Transverse colon (tissue), 4 donors: ENCODE measurements around the gene STPG3. TPM values are rescaled to one million over a fixed set of nuclear protein-coding genes. Genes with fewer than 3 reads are reported as not detected.
A peak's percentile ranks its signal among the peaks of the same experiment; 100 is the strongest.
"Not testable (repeated sequence)": the region's sequence is repeated elsewhere in the genome, so short reads cannot be mapped to it uniquely, and the experiment has no call there.

Experiments
- DNase-seq: peaks from one replicate; pipeline ENCODE4 v3.0.0-alpha.2; 2019
- H3K27ac ChIP-seq, 4 donors: fragments of 200-600 bp; sonication (generic); 2 replicates each; pipeline ENCODE4 v1.5.1; 2016 to 2018; ENCODE audit warnings: inconsistent platforms in 4 of 4
- H3K27me3 ChIP-seq: fragments of 200-600 bp; sonication (generic); 2 replicates; pipeline ENCODE4 v1.5.1; 2017; ENCODE audit warnings: inconsistent platforms
- H3K36me3 ChIP-seq, 4 donors: fragments of 200-600 bp; sonication (generic); 2 replicates each; pipeline ENCODE4 v1.5.1; 2017 to 2019; ENCODE audit warnings: inconsistent platforms in 4 of 4
- H3K4me1 ChIP-seq, 4 donors: fragments of 200-600 bp; sonication (generic); 2 replicates each; pipeline ENCODE4 v1.5.1; 2017 to 2020; ENCODE audit warnings: inconsistent platforms in 4 of 4
- H3K4me3 ChIP-seq, 4 donors: fragments of 200-600 bp; sonication (generic); 1 replicate in 1 of 4; 2 replicates in 3 of 4; pipeline versions ENCODE4 v1.5.1 to v1.6.1; 2017 to 2019; ENCODE audit warnings: inconsistent platforms in 4 of 4
- H3K9me3 ChIP-seq, 2 donors: fragments of 200-600 bp; sonication (generic); 2 replicates each; pipeline ENCODE4 v1.5.1; 2017 to 2019; ENCODE audit warnings: inconsistent platforms in 2 of 2
- EP300 ChIP-seq: sonication (generic); formaldehyde crosslinking; IDR thresholded peaks from one replicate; pipeline ENCODE4 v1.6.1; 2017; ENCODE audit warnings: antibody characterized with exemption, low read depth
- POLR2A ChIP-seq: fragments of 450-650 bp; IDR thresholded peaks from one replicate; pipeline ENCODE4 v1.6.1; 2016; ENCODE audit warnings: antibody characterized with exemption, mild to moderate bottlenecking, moderate library complexity
- POLR2AphosphoS5 ChIP-seq, 3 donors: sonication (generic); formaldehyde crosslinking; IDR thresholded peaks; one replicate each; pipeline ENCODE4 v1.6.1; 2016; ENCODE audit warnings: antibody characterized with exemption in 3 of 3
- WGBS, 2 donors: methylation state at CpG; one replicate each; pipeline ENCODE4 v1.1.5; 2018; ENCODE audit warnings: low coverage in 1 of 2; 5-methylcytosine and 5-hydroxymethylcytosine counted together
- in situ Hi-C, 4 donors: fragments of 200-750 bp; cut with MboI; loops; one replicate each; pipeline versions ENCODE4 v1.15.0 to v1.15.1; 2017; ENCODE audit warnings: low sequenced_read_pairs in 3 of 4, low pct_ligation_motif_present in 1 of 4, low pct_unique_long_range_greater_than_20kb in 1 of 4
- intact Hi-C: fragments of 100-400 bp; cut with DNase I; formaldehyde crosslinking; loops from one replicate; pipeline ENCODE4 v1.15.1; 2023; ENCODE audit warnings: low total_unique reads
- total RNA-seq, 4 donors: library from RNA; depleted of rRNA; stranded (reverse); fragments of >200 nt; gene quantifications; one replicate each; pipeline ENCODE4 v1.1.0, GENCODE V29; 2016
- TF ChIP-seq, protein P1 (sequence below), 5 experiments: fragments of 200-600 bp in 3 of 5; fragments of 450-650 bp in 2 of 5; sonication (generic) in 3 of 5; IDR thresholded peaks; 1 replicate in 2 of 5; 2 replicates in 3 of 5; pipeline ENCODE4 v1.5.1; 2016 to 2017; ENCODE audit warnings: antibody characterized with exemption in 5 of 5, inconsistent platforms in 3 of 5, mild to moderate bottlenecking in 2 of 5, moderate library complexity in 1 of 5

The STPG3 gene
- total RNA-seq, 4 donors from 2014 or later, result not detected

DNA sequence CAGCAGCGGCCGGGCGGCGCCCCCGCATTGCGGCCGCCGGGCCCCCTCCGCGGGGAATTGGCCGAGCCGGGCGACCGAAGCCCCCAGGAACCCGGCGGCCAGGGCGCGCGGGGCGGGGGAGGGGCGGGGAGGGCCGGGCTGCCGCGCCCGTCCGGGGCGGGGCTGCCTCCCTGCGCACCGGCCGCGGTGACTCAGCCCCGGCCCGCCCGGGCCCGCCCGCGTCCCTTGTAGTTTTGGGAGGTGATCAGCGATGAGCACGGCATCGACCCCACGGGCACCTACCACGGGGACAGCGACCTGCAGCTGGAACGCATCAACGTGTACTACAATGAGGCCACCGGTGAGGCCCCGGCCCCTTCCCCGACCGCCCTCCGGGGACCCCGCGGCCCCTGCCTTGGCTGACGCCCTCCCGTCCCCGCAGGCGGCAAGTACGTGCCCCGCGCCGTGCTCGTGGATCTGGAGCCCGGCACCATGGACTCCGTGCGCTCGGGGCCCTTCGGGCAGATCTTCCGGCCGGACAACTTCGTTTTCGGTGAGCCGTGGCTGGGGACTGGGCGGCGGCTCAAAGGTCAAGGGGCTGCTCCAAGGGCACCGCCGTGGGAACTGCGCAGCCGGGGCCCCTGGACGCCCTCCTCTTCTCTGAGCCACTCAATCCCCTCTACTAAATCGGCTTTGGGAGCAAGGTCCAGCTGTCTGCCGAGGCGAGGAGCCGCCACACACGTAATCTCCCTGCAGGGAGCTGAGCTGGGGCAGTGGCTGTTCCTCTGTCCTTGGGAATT, 9.4 kb upstream of the STPG3 start:
- WGBS, 2 donors, result 2% methylated on average over 54 of the region's 83 CpGs; no CpG with 5 or more reads in 1 of the 2 donors
- TF ChIP-seq, protein P1, sequence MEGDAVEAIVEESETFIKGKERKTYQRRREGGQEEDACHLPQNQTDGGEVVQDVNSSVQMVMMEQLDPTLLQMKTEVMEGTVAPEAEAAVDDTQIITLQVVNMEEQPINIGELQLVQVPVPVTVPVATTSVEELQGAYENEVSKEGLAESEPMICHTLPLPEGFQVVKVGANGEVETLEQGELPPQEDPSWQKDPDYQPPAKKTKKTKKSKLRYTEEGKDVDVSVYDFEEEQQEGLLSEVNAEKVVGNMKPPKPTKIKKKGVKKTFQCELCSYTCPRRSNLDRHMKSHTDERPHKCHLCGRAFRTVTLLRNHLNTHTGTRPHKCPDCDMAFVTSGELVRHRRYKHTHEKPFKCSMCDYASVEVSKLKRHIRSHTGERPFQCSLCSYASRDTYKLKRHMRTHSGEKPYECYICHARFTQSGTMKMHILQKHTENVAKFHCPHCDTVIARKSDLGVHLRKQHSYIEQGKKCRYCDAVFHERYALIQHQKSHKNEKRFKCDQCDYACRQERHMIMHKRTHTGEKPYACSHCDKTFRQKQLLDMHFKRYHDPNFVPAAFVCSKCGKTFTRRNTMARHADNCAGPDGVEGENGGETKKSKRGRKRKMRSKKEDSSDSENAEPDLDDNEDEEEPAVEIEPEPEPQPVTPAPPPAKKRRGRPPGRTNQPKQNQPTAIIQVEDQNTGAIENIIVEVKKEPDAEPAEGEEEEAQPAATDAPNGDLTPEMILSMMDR (IDR thresholded peaks at IDR 0.05), result no peak
- peak; percentile 18 to 78 (median 55) for TF ChIP-seq POLR2AphosphoS5 (IDR thresholded peaks at IDR 0.05)
- peak; percentile 19 for TF ChIP-seq POLR2A
- Histone ChIP-seq H3K36me3 (peaks cover 0 to 5% (median 0%) of the 10 kb centered on the region in 4 donors), H3K4me1 (peaks cover 37 to 57% (median 48%) of the 10 kb centered on the region in 4 donors), H3K9me3 (no peaks in the 10 kb centered on the region), H3K27ac (peak overlapping the region; percentile 86 to 100 (median 93)), H3K4me3 (peak overlapping the region; percentile 49 to 95 (median 74)), H3K27me3 (no peaks in the 10 kb centered on the region)
- intact Hi-C loops (no loop called here), in situ Hi-C loops (no loop called here)
- peak; percentile 80 for DNase-seq

GRCh38 chr9:137242269-137243203, 8.6 kb upstream of the STPG3 start:
- Histone ChIP-seq H3K4me1 (peaks cover 29 to 48% (median 39%) of the 10 kb centered on the region in 4 donors), H3K4me3 (peak overlapping the region; percentile 49 to 95 (median 74)), H3K36me3 (peaks cover 0 to 5% (median 0%) of the 10 kb centered on the region in 4 donors), H3K9me3 (no peaks in the 10 kb centered on the region), H3K27me3 (no peaks in the 10 kb centered on the region), H3K27ac (peak overlapping the region; percentile 86 to 100 (median 93))
- in situ Hi-C loops, result no loop called here
- intact Hi-C loops, result no loop called here
- TF ChIP-seq, protein P1 (IDR thresholded peaks at IDR 0.05), result no peak
- peak in 2 of 3 donors; percentile 18 to 69 for TF ChIP-seq POLR2AphosphoS5 (IDR thresholded peaks at IDR 0.05)
- WGBS, 2 donors, result 58 to 61% methylated on average over 5 to 29 of the region's 36 CpGs
- no peak for DNase-seq

DNA sequence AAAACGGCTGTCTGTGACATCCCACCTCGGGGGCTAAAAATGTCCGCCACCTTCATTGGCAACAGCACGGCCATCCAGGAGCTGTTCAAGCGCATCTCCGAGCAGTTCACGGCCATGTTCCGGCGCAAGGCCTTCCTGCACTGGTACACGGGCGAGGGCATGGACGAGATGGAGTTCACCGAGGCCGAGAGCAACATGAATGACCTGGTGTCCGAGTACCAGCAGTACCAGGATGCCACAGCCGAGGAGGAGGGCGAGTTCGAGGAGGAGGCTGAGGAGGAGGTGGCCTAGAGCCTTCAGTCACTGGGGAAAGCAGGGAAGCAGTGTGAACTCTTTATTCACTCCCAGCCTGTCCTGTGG, 7.8 kb upstream of the STPG3 start:
- peak overlapping the region in 1 of 4 donors; percentile 63 for H3K4me3 ChIP-seq
- H3K27me3 ChIP-seq, H3K9me3 ChIP-seq, in situ Hi-C loops, intact Hi-C loops, H3K36me3 ChIP-seq, DNase-seq: not testable (repeated sequence)
- H3K4me1 ChIP-seq, result peaks cover 22 to 41% (median 32%) of the 10 kb centered on the region in 4 donors
- peak overlapping the region in 1 of 4 donors; percentile 100 for H3K27ac ChIP-seq
- WGBS, 2 donors, result 83% methylated on average over 18 of the region's 18 CpGs; no CpG with 5 or more reads in 1 of the 2 donors

DNA sequence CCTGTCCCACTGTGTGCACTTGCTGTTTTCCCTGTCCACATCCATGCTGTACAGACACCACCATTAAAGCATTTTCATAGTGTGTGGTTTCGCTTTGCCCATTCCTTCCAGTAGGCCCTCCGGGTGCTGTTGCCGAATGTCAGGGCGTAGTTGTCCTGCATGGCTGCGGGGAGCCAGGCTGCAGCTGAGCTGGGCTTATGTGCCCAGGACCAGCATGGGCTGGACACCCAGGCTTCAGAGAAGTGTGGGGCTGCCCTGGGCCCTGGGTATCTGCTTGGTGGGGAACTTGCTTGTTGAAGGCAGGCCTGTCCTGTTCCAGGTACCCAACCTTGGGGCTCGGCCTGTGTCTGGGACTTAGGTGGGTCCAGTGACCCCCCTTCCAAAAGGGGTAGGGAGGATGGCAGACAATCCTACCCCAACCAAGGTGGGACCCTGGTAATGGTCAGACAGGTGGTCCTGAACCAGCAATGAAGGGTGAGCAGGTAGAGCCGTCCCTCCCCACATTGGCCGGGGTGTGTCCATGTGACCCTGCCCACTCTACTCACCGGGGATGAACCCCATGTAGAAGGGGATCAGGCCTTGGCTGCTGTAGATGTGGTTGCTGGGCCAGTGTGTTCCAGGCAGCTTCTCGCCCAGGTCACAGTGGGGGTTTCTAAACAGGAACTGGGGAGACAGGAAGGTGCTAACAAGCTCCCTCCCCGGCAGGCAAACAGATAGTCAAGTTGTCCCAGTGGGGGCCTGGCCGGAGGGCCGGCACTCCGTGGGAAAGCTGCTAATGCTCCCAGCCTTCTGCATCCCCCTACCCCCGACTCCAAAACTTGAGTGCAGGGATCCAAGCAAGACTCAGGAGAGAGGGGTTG, 7.2 kb upstream of the STPG3 start:
- H3K36me3 ChIP-seq, result peaks cover 0 to 5% (median 0%) of the 10 kb centered on the region in 4 donors
- H3K9me3 ChIP-seq, result no peaks in the 10 kb centered on the region
- intact Hi-C loops (no loop called here), in situ Hi-C loops (no loop called here)
- no peak overlapping the region for H3K4me3 ChIP-seq
- peak in 2 of 3 donors; percentile 7 to 83 for TF ChIP-seq POLR2AphosphoS5 (IDR thresholded peaks at IDR 0.05)
- no peak for TF ChIP-seq EP300
- TF ChIP-seq, protein P1 (IDR thresholded peaks at IDR 0.05), result no peak
- peak; percentile 45 for TF ChIP-seq POLR2A
- peak; percentile 52 for DNase-seq
- H3K27me3 ChIP-seq, result no peaks in the 10 kb centered on the region
- H3K27ac ChIP-seq, result no peak overlapping the region
- peaks cover 18 to 35% (median 27%) of the 10 kb centered on the region in 4 donors for H3K4me1 ChIP-seq
- 53 to 62% methylated on average over 2 to 10 of the region's 15 CpGs for WGBS, 2 donors
